Effector memory CD4-positive, alpha-beta T cell (primary cell): ENCODE data around the gene SDK2.

Experiments used
- DNase-seq, 3 donors: peaks; one replicate each; pipeline ENCODE4 v3.0.0-alpha.2; 2020
- H3K27ac ChIP-seq: 2 replicates; pipeline ENCODE4 v1.7.0; 2013; ENCODE audit warnings: mild to moderate bottlenecking, low read length, moderate library complexity; ENCODE audit not compliant: insufficient read depth, poor library complexity, severe bottlenecking
- H3K27me3 ChIP-seq: replicated peaks from 2 replicates; pipeline ENCODE4 v1.7.0; 2013; ENCODE audit warnings: mild to moderate bottlenecking, low read length; ENCODE audit not compliant: insufficient read depth, control insufficient read depth, poor library complexity, severe bottlenecking
- H3K36me3 ChIP-seq: 2 replicates; pipeline ENCODE4 v1.7.0; 2013; ENCODE audit warnings: mild to moderate bottlenecking, low read length, moderate library complexity; ENCODE audit not compliant: control insufficient read depth, insufficient read depth
- H3K4me1 ChIP-seq: 2 replicates; pipeline ENCODE4 v1.7.0; 2013; ENCODE audit warnings: low read length, mild to moderate bottlenecking; ENCODE audit not compliant: control insufficient read depth, insufficient read depth, poor library complexity, severe bottlenecking
- H3K4me3 ChIP-seq: 2 replicates; pipeline ENCODE4 v1.7.0; 2013; ENCODE audit warnings: low read length, low read depth, mild to moderate bottlenecking; ENCODE audit not compliant: insufficient read depth, poor library complexity, severe bottlenecking
- H3K9me3 ChIP-seq: 2 replicates; pipeline ENCODE4 v1.7.0; 2013; ENCODE audit warnings: mild to moderate bottlenecking, low read length, moderate library complexity; ENCODE audit not compliant: control insufficient read depth

SDK2 gene

DNA sequence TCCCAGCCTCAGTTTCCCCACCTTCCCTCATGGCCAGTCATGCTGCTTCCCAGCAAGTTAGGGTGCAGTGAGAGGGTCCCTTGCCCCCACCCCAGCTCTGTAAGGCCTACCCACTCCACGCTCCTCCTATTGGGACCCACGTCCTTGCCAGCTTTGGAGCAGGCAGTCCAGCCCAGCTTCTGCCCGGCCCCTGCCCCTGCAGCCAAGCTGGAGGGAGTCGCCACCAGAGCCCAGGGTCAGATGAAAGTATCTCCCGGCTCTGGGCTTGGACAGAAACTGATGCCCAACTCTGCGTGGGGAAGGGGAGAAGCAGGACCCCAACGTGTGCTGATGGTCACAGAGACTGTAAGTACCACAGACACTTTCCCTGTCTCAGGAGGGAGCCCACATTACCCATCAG is 32.6 kb downstream of the SDK2 start:
- Histone ChIP-seq H3K9me3 (no peaks in the 10 kb centered on the region), H3K36me3 (no peaks in the 10 kb centered on the region), H3K27ac (no peak overlapping the region), H3K4me3 (no peak overlapping the region), H3K4me1 (no peaks in the 10 kb centered on the region), H3K27me3 (no peaks in the 10 kb centered on the region)
- no peak for DNase-seq

DNA sequence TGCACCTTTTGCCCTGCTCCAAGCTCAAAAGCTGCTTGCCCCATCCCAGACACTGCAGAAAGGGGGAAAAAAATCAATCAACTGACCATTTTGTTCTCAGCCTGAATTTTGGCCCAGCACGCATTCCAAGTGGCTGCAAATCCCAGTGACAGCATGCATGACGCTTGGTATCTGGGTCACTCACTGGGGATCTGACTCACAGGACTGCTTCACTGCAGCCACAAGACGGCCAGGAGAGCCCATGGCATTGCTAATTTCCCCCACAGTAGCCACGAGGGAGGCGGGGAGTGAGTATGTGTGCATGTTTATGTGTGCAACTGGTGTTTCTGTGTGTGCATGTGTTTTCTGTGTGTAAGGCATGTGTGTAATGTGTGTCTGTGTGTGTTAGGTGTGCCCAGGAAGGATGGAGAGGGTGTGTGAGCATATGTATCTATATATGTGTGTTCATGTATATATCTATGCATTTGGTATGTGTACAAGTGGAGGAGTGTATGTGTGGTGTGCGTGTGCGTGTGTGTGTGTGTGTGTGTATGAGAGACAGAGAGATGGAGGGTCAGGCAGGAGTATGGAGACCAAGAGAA is 33.8 kb downstream of the SDK2 start:
- DNase-seq, result no peak
- Histone ChIP-seq H3K9me3 (no peaks in the 10 kb centered on the region), H3K4me3 (no peak overlapping the region), H3K27ac (no peak overlapping the region), H3K36me3 (no peaks in the 10 kb centered on the region), H3K4me1 (no peaks in the 10 kb centered on the region), H3K27me3 (no peaks in the 10 kb centered on the region)

DNA sequence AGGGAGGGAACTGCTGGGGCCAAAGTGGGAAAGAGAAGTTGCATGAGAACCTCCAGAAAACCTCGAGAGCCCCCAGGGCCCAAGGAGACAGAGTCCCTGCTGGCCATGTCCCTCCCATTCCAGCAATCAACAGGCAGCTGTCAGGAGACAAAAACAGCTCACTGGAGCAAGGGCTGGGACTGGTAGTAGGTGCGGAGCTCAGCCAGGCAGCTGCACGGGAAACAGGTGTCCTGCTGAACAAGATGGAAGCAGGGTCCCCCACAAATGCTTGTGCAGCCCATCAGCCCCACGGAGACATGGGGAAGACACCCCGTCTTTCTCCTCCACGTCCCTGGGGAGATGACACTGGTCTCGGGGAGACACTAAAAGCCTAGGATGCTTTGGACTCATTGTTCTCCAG is 34.5 kb downstream of the SDK2 start:
- Histone ChIP-seq H3K9me3 (no peaks in the 10 kb centered on the region), H3K4me1 (no peaks in the 10 kb centered on the region)

DNA sequence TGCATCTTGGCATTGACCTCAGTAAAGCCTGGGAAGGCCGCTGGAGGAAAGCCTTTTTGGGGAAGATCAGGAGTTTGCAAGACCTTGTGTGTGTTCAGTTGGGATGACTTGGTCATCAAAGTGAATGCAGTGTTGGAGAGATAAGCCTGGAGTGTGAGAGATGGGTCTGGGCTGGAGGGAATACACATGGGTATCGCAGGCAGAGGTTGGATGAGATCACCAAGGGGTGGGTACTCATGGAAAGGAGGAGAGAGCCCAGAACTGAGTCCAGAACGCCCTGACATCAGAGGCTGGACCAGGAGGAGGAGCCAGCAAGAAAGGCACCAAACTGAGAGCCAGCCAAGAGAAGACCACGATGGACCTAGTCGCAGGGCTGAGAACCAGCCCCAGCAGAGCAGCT is 35.2 kb downstream of the SDK2 start:
- H3K9me3 ChIP-seq, result no peaks in the 10 kb centered on the region
- no peaks in the 10 kb centered on the region for H3K27me3 ChIP-seq
- no peaks in the 10 kb centered on the region for H3K36me3 ChIP-seq
- H3K4me3 ChIP-seq, result no peak overlapping the region
- H3K4me1 ChIP-seq, result no peaks in the 10 kb centered on the region
- H3K27ac ChIP-seq, result no peak overlapping the region
- no peak for DNase-seq

More for the DNA sequence above, 34.5 kb downstream of the SDK2 start:
- no peak for DNase-seq
- Histone ChIP-seq H3K27me3 (no peaks in the 10 kb centered on the region), H3K27ac (no peak overlapping the region), H3K36me3 (no peaks in the 10 kb centered on the region), H3K4me3 (no peak overlapping the region)

DNA sequence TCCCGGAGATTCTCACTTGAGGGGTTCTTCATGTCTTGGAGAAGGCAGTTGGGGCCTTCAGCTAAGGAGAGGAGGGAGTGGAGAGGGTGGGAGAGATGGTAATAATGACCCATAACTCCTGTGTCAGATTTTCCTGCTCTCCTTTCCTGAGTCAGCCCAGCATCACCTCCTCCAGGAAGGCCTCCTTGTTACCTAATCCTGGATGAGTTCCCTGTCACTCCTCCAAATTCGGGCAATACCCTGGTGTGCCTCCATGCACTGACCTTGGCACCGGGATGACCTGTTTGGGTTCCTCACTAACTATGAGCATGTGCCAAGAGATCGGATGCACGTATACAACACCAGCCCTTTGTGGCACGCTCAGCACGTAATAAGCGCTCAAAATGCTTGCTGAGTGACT is 38.8 kb downstream of the SDK2 start:
- no peak for DNase-seq
- H3K27ac ChIP-seq, result no peak overlapping the region
- no peaks in the 10 kb centered on the region for H3K4me1 ChIP-seq
- no peaks in the 10 kb centered on the region for H3K9me3 ChIP-seq
- H3K27me3 ChIP-seq, result no peaks in the 10 kb centered on the region
- H3K36me3 ChIP-seq, result no peaks in the 10 kb centered on the region
- no peak overlapping the region for H3K4me3 ChIP-seq

DNA sequence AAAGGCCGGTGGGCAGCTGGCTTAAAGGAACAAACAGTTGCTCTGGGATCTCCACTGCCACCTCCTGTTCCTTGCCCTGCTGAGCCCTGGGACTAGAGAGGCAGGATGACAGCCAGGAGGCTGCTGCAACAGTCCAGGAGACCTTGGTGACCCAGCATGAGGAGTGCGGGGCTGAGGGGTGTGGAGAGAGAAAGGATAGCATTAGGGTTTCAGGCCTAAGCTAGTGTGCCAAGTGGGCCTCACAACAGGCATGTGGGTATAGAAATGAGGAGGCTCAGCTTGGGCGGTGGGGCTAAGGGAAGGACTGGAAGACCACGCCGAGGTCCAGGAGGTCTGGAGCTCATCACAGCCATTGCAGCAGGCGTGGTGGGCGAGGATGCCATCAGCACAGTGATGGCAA is 39.8 kb downstream of the SDK2 start:
- Histone ChIP-seq H3K4me3 (no peak overlapping the region), H3K36me3 (no peaks in the 10 kb centered on the region), H3K4me1 (no peaks in the 10 kb centered on the region), H3K27me3 (no peaks in the 10 kb centered on the region), H3K27ac (no peak overlapping the region), H3K9me3 (no peaks in the 10 kb centered on the region)
- no peak for DNase-seq

DNA sequence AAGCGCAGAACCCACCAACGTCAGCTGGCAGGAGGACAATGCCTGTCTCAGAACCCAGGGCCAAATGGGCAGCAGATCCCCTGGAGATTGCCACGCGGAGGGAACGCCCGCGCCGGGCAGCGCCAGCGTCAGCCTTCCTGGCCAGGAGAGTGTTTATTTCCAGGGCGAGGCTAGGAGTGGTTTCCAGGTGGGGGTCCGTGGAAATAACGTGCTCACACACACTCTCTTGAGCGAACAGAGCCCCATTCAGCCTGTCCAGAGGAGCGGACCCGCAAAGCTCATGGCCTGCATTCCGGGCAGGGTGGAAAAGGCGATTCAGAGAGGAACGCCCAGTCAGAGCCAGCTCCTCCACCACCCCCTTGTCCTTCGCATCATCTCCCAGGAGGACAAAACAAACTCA is 40.3 kb downstream of the SDK2 start:
- Histone ChIP-seq H3K4me3 (no peak overlapping the region), H3K4me1 (no peaks in the 10 kb centered on the region)

DNA sequence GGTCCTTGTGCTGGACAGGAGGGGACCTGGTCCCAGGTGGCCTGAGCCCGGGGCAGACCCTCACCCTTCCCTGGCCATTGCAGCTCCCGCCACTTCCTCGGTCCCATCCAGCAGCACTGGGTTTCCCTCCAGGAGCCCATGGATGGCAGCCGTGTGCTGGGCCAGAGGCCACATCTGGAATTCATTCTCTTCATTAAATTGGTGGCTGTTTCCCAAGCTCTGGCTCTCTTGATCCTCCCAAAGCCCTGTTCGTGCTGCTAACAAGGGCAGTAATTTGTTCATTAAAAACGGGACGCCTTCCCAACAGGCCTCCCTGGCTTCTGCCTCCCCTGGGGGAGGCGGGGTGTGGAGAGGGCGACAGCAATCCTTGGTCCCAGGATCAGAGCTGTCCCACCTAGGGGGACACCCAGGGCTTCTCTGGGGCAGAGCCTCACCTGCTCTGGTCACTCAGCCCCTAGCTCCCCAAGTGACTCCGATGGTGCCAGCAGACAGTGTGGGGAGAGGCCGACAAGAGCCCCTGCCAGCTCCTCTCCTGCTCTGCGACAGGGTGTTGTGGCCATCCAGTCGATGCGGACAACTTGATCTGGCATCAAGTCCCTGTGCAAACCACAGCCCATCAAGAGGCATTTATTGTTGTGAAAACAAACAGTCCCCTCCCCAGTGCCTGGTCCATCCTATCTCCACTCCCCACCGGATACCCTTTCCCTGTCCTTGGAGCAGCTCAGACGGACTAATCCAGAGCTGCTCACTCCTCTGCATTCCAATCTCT is 44.0 kb downstream of the SDK2 start:
- H3K4me3 ChIP-seq, result no peak overlapping the region
- DNase-seq, result no peak

More for the DNA sequence above, 40.3 kb downstream of the SDK2 start:
- H3K9me3 ChIP-seq, result no peaks in the 10 kb centered on the region
- no peak overlapping the region for H3K27ac ChIP-seq
- DNase-seq, result no peak
- H3K36me3 ChIP-seq, result no peaks in the 10 kb centered on the region
- H3K27me3 ChIP-seq, result no peaks in the 10 kb centered on the region

DNA sequence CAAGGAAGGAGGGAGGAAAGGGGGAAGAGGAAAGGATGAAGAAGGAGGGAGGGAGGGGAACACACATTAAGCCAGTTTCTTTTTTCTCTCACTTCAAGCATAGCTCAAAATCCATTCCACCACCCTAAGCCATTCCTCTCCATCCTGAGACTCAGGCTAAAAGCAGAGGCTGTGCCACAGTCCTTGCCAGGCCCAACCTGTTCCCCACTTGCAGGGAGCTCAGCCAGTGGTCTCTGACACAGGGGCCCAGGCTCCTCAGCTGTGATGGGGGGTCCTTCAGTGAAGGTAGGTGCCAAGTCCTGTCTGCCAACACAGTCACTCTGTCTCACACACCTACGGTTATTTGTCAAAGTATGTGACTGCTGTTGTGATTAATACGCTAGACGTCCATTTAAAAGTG is 44.6 kb downstream of the SDK2 start:
- no peaks in the 10 kb centered on the region for H3K27me3 ChIP-seq
- H3K4me3 ChIP-seq, result no peak overlapping the region
- H3K9me3 ChIP-seq, result no peaks in the 10 kb centered on the region
- DNase-seq, result no peak
- no peaks in the 10 kb centered on the region for H3K36me3 ChIP-seq
- H3K27ac ChIP-seq, result no peak overlapping the region
- peaks cover 17% of the 10 kb centered on the region for H3K4me1 ChIP-seq

More for the DNA sequence above, 44.0 kb downstream of the SDK2 start:
- Histone ChIP-seq H3K9me3 (no peaks in the 10 kb centered on the region), H3K4me1 (peaks cover 12% of the 10 kb centered on the region), H3K27me3 (no peaks in the 10 kb centered on the region), H3K27ac (no peak overlapping the region), H3K36me3 (no peaks in the 10 kb centered on the region)

DNA sequence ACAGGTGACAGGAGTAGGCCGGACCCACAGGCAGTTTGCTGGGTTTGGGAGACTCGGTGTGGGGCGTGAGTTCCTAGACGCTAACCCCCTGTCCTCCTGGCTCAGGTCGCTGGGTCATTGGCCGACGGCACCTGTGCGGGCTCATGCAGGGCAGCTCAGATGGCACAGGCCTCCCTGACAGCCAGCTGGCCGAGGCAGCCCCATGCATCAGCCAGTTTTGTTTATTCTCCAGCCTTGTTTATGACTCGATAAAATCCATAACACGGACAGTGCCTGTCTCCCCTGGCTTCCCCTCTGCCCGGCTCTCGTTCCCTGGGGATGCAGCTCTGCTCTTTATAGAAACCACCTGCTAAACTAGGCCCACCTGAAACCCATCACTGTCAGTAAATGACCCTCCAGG is 46.0 kb downstream of the SDK2 start:
- no peak overlapping the region for H3K27ac ChIP-seq
- peaks cover 29% of the 10 kb centered on the region for H3K4me1 ChIP-seq
- H3K36me3 ChIP-seq, result no peaks in the 10 kb centered on the region
- H3K4me3 ChIP-seq, result no peak overlapping the region
- no peaks in the 10 kb centered on the region for H3K27me3 ChIP-seq
- DNase-seq, result no peak
- no peaks in the 10 kb centered on the region for H3K9me3 ChIP-seq
